Progenitor cell of endocrine pancreas (in vitro differentiated cells): ENCODE measurements around the gene CILP. TPM values are rescaled to one million over a fixed set of nuclear protein-coding genes. Genes with fewer than 3 reads are reported as not detected.

Experiments
- DNase-seq: peaks from one replicate; pipeline ENCODE4 v3.0.0; 2021; ENCODE audit warnings: low spot score; ENCODE audit not compliant: unreplicated experiment
- H3K27ac Mint-ChIP-seq: 2 replicates; pipeline ENCODE4 v1.8.0; 2021; ENCODE audit warnings: mild to moderate bottlenecking, moderate library complexity, mixed read lengths
- H3K27me3 Mint-ChIP-seq: 2 replicates; pipeline ENCODE4 v1.8.0; 2021; ENCODE audit warnings: mixed read lengths
- H3K36me3 Mint-ChIP-seq: 2 replicates; pipeline ENCODE4 v1.8.0; 2022; ENCODE audit warnings: mixed read lengths; ENCODE audit not compliant: insufficient read depth
- H3K4me1 Mint-ChIP-seq: 2 replicates; pipeline ENCODE4 v1.8.0; 2021; ENCODE audit warnings: low read depth, mixed read lengths
- H3K4me3 Mint-ChIP-seq: 2 replicates; pipeline ENCODE4 v1.8.0; 2021; ENCODE audit warnings: low read depth, mild to moderate bottlenecking, moderate library complexity, mixed read lengths
- H3K9me3 Mint-ChIP-seq: 2 replicates; pipeline ENCODE4 v1.8.0; 2021; ENCODE audit warnings: low read depth, mixed read lengths
- CTCF ChIP-seq: fragments of 200-600 bp; sonication (generic); IDR thresholded peaks from one replicate; pipeline ENCODE4 v1.5.0; 2021; ENCODE audit warnings: antibody characterized with exemption, mild to moderate bottlenecking; ENCODE audit not compliant: unreplicated experiment
- total RNA-seq: library from RNA; stranded (reverse); gene quantifications from 2 replicates; pipeline ENCODE4 v1.2.1, GENCODE V29; 2021

CILP gene
- total RNA-seq, 1 donor from 2014 or later: 0.29 TPM

GRCh38 chr15:65165875-65166274 is 45.4 kb downstream of the CILP start:
- Mint-ChIP-seq H3K36me3 (peaks cover 3% of the 10 kb centered on the region), H3K9me3 (no peaks in the 10 kb centered on the region), H3K4me1 (no peaks in the 10 kb centered on the region), H3K27ac (no peak overlapping the region), H3K4me3 (no peak overlapping the region), H3K27me3 (no peaks in the 10 kb centered on the region)
- no peak for DNase-seq
- TF ChIP-seq CTCF: no peak

GRCh38 chr15:65164139-65164538 is 47.1 kb downstream of the CILP start:
- Mint-ChIP-seq H3K27ac (no peak overlapping the region), H3K27me3 (no peaks in the 10 kb centered on the region), H3K4me3 (no peak overlapping the region), H3K4me1 (no peaks in the 10 kb centered on the region), H3K36me3 (peaks cover 1% of the 10 kb centered on the region), H3K9me3 (no peaks in the 10 kb centered on the region)
- no peak for DNase-seq
- no peak for TF ChIP-seq CTCF

GRCh38 chr15:65163041-65163440 is 48.2 kb downstream of the CILP start:
- no peak for TF ChIP-seq CTCF
- H3K27me3 Mint-ChIP-seq: no peaks in the 10 kb centered on the region
- H3K4me3 Mint-ChIP-seq: no peak overlapping the region
- H3K4me1 Mint-ChIP-seq: no peaks in the 10 kb centered on the region
- H3K9me3 Mint-ChIP-seq: no peaks in the 10 kb centered on the region
- no peak for DNase-seq
- no peak overlapping the region for H3K27ac Mint-ChIP-seq
- peaks cover 1% of the 10 kb centered on the region for H3K36me3 Mint-ChIP-seq

- H3K9me3 Mint-ChIP-seq: no peaks in the 10 kb centered on the region
- no peak for TF ChIP-seq CTCF
- no peak overlapping the region for H3K27ac Mint-ChIP-seq
- no peak overlapping the region for H3K4me3 Mint-ChIP-seq
- H3K36me3 Mint-ChIP-seq: peaks cover 12% of the 10 kb centered on the region
- no peak for DNase-seq
- no peaks in the 10 kb centered on the region for H3K4me1 Mint-ChIP-seq
- H3K27me3 Mint-ChIP-seq: no peaks in the 10 kb centered on the region
Observed at GRCh38 chr15:65156692-65157091, 54.6 kb downstream of the CILP start.

GRCh38 chr15:65154720-65155119 is 56.6 kb downstream of the CILP start:
- Mint-ChIP-seq H3K9me3 (no peaks in the 10 kb centered on the region), H3K4me3 (no peak overlapping the region), H3K36me3 (peaks cover 14% of the 10 kb centered on the region), H3K27ac (no peak overlapping the region), H3K4me1 (no peaks in the 10 kb centered on the region), H3K27me3 (no peaks in the 10 kb centered on the region)
- TF ChIP-seq CTCF: no peak
- DNase-seq: no peak
